ENCODE measurements around the gene MAGI3. TPM values are rescaled to one million over a fixed set of nuclear protein-coding genes. Genes with fewer than 3 reads are reported as not detected.

MAGI3 gene
- total RNA-seq, 2 donors from 2014 or later: 23.4 to 29.4 TPM

DNA sequence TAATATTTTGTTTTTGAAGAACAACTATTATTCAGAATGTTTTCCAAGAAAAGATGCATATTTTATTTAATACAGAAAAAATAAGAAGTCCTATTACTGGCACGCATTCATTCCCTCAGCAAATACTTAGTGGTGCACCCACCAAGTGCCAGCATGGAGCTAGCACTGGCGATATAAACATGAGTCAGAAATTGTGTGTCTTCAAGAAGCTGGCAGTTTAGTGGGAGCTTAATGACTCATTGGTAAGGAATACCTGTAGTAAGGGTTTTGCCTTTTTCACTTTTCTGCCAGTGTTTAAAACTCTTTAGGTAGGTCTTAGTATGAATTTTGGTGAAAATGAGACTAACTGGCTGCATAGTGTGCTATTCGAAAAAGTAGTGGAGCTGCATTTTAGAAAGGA lies 6.3 kb downstream of the MAGI3 start:
- DNase-seq (ENCODE audit: low spot score): no peak
- TF ChIP-seq, protein P1, sequence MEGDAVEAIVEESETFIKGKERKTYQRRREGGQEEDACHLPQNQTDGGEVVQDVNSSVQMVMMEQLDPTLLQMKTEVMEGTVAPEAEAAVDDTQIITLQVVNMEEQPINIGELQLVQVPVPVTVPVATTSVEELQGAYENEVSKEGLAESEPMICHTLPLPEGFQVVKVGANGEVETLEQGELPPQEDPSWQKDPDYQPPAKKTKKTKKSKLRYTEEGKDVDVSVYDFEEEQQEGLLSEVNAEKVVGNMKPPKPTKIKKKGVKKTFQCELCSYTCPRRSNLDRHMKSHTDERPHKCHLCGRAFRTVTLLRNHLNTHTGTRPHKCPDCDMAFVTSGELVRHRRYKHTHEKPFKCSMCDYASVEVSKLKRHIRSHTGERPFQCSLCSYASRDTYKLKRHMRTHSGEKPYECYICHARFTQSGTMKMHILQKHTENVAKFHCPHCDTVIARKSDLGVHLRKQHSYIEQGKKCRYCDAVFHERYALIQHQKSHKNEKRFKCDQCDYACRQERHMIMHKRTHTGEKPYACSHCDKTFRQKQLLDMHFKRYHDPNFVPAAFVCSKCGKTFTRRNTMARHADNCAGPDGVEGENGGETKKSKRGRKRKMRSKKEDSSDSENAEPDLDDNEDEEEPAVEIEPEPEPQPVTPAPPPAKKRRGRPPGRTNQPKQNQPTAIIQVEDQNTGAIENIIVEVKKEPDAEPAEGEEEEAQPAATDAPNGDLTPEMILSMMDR (IDR thresholded peaks at IDR 0.05): no peak
- ATAC-seq (ENCODE audit: insufficient number of reproducible peaks, low FRiP score, low read depth): no peak
- Histone ChIP-seq H3K27ac (no peak overlapping the region), H3K36me3 (no peaks in the 10 kb centered on the region), H3K4me1 (ENCODE audit: control insufficient read depth in 1 of 2, low read depth in 2 of 2) (peaks cover 16 to 26% of the 10 kb centered on the region in 2 donors), H3K9me3 (no peaks in the 10 kb centered on the region), H3K4me3 (no peak overlapping the region), H3K27me3 (replicated peaks; ENCODE audit: insufficient read depth) (no peaks in the 10 kb centered on the region)

DNA sequence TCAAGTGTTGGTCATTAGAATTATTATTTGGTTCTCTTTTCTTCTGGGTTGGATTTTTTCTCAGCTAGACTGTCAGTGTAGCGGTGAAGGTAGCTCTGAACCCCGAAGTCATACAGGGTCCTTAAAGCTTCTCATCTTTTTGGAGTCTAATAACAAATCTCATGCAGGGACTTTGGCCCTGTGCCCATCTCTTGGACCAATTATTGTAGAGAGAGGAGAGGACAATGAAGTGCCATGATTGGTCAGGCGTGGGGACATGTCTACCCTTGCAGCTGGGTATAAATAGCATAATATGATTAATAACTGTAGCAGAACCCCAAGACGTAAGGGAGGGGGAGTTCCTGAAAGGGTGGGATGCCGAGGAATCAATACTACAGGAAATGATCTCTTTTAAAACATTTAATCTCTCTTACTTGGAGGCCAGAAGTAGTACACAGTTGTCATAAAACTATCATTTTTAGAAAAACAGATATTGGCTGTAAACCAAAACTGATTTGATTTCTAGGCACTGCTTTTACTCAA lies 8.8 kb downstream of the MAGI3 start:
- TF ChIP-seq, protein P1 (IDR thresholded peaks at IDR 0.05): no peak
- DNase-seq (ENCODE audit: low spot score): no peak
- ATAC-seq (ENCODE audit: insufficient number of reproducible peaks, low FRiP score, low read depth): no peak
- H3K4me3 ChIP-seq: no peak overlapping the region
- H3K4me1 ChIP-seq (ENCODE audit: control insufficient read depth in 1 of 2, low read depth in 2 of 2): peaks cover 5 to 8% of the 10 kb centered on the region in 2 donors
- H3K9me3 ChIP-seq: no peaks in the 10 kb centered on the region
- H3K27ac ChIP-seq: no peak overlapping the region
- H3K27me3 ChIP-seq (replicated peaks; ENCODE audit: insufficient read depth): no peaks in the 10 kb centered on the region
- no peaks in the 10 kb centered on the region for H3K36me3 ChIP-seq

DNA sequence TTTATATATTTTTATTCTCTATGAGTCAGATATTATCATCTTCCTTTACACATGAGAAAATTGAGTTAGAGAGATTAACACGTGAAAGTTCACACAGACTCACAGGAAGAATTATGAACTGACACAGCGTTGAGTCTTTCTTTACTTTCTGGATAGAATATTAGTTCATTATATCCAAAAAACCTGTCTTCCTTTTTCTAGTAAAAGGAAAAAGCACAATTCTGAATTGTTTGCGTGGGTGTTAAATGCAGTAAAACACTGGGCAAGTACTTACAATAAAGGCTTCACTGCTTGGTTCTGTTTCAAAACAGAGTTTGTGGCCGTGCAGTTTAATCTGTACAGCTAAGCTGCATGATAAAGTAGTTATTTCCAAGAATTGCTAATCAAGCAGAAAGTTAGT lies 10.8 kb downstream of the MAGI3 start:
- H3K9me3 ChIP-seq: no peaks in the 10 kb centered on the region
- no peak overlapping the region for H3K4me3 ChIP-seq
- DNase-seq (ENCODE audit: low spot score): no peak
- ATAC-seq (ENCODE audit: insufficient number of reproducible peaks, low FRiP score, low read depth): no peak
- no peaks in the 10 kb centered on the region for H3K36me3 ChIP-seq
- TF ChIP-seq, protein P1 (IDR thresholded peaks at IDR 0.05): no peak
- peaks cover 5 to 8% of the 10 kb centered on the region in 2 donors for H3K4me1 ChIP-seq (ENCODE audit: control insufficient read depth in 1 of 2, low read depth in 2 of 2)
- no peak overlapping the region for H3K27ac ChIP-seq
- H3K27me3 ChIP-seq (replicated peaks; ENCODE audit: insufficient read depth): no peaks in the 10 kb centered on the region

DNA sequence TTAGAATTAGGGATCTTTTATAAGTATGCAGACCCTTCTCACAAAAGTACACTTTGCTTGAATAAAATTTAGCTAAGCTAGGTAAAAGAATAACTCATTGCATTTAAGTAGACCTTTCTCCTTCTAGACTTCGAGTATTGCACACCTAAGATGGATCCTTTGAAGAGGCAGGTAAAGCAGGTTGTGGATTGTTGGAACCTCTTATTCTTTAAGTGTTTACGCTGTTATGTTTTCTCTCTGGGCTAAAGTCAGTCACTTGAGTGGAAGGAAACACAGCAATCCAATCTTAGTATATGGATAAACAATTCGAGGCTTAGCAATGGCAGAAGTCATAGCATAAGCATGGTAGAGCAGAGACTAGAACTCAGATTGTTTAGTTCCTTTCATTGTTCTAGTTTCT lies 11.4 kb downstream of the MAGI3 start:
- TF ChIP-seq, protein P1 (IDR thresholded peaks at IDR 0.05): no peak
- H3K4me3 ChIP-seq: no peak overlapping the region
- peaks cover 4 to 5% of the 10 kb centered on the region in 2 donors for H3K4me1 ChIP-seq (ENCODE audit: control insufficient read depth in 1 of 2, low read depth in 2 of 2)
- H3K36me3 ChIP-seq: no peaks in the 10 kb centered on the region
- H3K27me3 ChIP-seq (replicated peaks; ENCODE audit: insufficient read depth): no peaks in the 10 kb centered on the region
- DNase-seq (ENCODE audit: low spot score) (no peak), ATAC-seq (ENCODE audit: insufficient number of reproducible peaks, low FRiP score, low read depth) (no peak)
- no peak overlapping the region for H3K27ac ChIP-seq
- no peaks in the 10 kb centered on the region for H3K9me3 ChIP-seq

DNA sequence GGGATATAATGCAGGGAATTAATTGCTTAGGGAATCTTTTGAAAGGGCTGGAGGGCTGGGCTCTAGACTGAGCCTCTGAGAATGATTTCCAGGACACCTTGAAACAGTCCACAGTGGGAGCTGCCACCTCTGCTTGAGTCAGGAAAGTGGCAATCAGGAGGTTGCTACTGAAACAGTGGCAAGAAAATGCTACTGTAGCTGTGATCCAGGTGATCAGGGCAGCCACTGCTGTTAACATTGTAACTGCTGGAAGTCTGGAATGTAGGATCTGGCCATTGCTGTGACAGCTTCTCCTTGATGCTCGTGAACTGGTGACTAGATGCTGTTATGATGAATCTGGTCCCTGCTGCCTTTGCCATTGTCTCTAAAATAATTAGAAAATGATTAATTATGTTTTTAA lies 12.8 kb downstream of the MAGI3 start:
- DNase-seq (ENCODE audit: low spot score) (no peak), ATAC-seq (ENCODE audit: insufficient number of reproducible peaks, low FRiP score, low read depth) (no peak)
- TF ChIP-seq, protein P1 (IDR thresholded peaks at IDR 0.05): no peak
- H3K36me3 ChIP-seq: no peaks in the 10 kb centered on the region
- no peaks in the 10 kb centered on the region for H3K27me3 ChIP-seq (replicated peaks; ENCODE audit: insufficient read depth)
- H3K27ac ChIP-seq: no peak overlapping the region
- peaks cover 0 to under 1% of the 10 kb centered on the region in 2 donors for H3K4me1 ChIP-seq (ENCODE audit: control insufficient read depth in 1 of 2, low read depth in 2 of 2)
- no peak overlapping the region for H3K4me3 ChIP-seq
- no peaks in the 10 kb centered on the region for H3K9me3 ChIP-seq

Data from thoracic aorta (tissue), 2 donors.